Measurements from ENCODE around the gene VPS4B.
A peak's percentile ranks its signal among the peaks of the same experiment; 100 is the strongest.

VPS4B gene

DNA sequence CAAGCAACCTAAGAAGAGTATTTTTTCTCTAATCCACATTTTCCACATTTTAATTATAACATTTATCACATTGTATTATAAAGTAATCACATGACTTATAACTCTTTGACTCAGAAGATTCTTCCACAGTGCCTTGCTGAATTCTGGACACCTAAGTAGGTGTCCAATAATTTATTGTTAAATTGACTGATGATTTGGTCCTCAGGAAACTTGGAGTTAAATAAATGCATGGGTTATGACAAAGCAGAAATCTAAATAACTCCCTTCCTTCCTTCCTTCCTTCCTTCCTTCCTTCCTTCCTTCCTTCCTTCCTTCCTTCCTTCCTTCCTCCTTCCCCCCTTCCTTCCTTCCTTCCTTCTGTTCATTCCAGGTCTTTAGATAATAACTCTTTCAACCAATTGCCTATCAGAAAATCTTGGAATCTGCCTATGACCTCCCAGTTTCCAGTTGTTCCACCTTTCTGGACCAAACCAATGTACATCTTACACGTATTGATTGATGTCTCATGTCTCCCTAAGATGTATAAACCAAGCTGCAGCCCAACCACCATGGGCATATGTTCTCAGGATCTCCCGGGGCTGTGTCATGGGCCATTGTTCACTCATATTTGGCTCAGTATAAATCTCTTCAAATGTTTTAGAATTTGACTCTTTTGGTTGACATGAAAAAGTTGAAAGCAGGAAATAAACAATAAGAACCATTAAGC, 44.8 kb downstream of the VPS4B start:
- ChIA-PET CTCF (interaction anchor here (1.9 to 2.6 kb wide), 2 partner anchors 9 to 62 kb away, joined by 4 to 7 read pairs; no protein-coding TSS in a partner anchor), POLR2A (interaction anchor here (1.2 kb wide), 1 partner anchor 36 kb away, joined by 3 read pairs; no protein-coding TSS in a partner anchor)
- no peak for DNase-seq
- H3K4me3 ChIP-seq (ENCODE audit: control insufficient read depth in 1 of 7, extremely low read depth in 1 of 7, insufficient read depth in 4 of 7, low read depth in 2 of 7, low read length in 6 of 7) = no peak overlapping the region
- H3K4me1 ChIP-seq (ENCODE audit: control extremely low read depth in 1 of 4, control insufficient read depth in 4 of 4, insufficient read depth in 4 of 4, low read length in 3 of 4) = peaks cover 0 to 5% (median 0%) of the 10 kb centered on the region in 4 experiments
- H3K27ac ChIP-seq (ENCODE audit: insufficient read depth in 1 of 2, low read depth in 1 of 2, low read length in 2 of 2, poor library complexity in 1 of 2, severe bottlenecking in 2 of 2) = no peak overlapping the region
- H3K36me3 ChIP-seq (ENCODE audit: control insufficient read depth in 4 of 4, insufficient read depth in 4 of 4, low read length in 3 of 4) = no peaks in the 10 kb centered on the region
- H3K9me3 ChIP-seq (ENCODE audit: control extremely low read depth in 1 of 5, control insufficient read depth in 4 of 5, insufficient read depth in 2 of 5, low read depth in 1 of 5, low read length in 4 of 5) = peaks cover 0 to 7% (median 3%) of the 10 kb centered on the region in 5 experiments
- WGBS (ENCODE audit: insufficient coverage) = 100% methylated on average over 1 of the region's 2 CpGs
- H3K27me3 ChIP-seq (replicated peaks in 2 of 5; ENCODE audit: control insufficient read depth in 4 of 5, insufficient read depth in 5 of 5, low read length in 4 of 5) = no peaks in the 10 kb centered on the region

DNA sequence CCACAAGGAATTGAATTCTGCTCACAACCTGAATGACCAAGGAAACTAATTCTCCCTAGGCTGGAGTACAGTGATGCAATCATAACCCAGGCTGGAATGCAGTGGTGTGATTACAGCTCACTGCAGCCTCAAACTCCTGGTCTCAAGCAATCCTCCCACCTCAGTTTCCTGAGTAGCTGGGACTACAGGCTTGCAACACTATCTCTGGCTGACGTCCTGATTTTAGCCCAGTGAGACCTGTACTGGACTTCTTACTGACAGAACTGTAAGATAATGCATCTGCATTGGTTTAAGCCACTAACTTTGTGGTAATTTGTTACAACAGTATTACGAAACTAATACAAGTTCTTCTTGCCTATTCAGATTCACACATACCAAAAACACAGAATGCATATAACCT, 45.7 kb downstream of the VPS4B start:
- WGBS (ENCODE audit: insufficient coverage) = 83% methylated on average over 1 of the region's 2 CpGs

DNA sequence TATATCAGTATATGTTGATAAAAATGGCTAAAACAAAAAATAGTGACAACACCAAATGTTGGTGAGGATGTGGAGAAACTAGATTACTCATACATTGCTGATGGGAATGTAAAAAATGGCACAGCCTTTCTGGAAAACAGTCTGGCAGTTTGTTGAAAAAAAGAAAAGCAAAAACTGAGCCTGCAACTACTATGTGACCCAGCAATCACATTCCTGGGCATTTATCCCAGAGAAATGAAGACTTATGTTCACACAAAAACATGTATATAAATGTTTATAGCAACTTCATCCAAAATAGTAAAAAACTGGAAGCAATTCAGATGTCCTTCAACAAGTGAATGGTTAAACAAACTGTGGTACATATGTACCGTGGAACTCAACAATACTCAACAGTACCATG, 47.7 kb downstream of the VPS4B start:
- H3K36me3 ChIP-seq (ENCODE audit: control insufficient read depth in 4 of 4, insufficient read depth in 4 of 4, low read length in 3 of 4) = no peaks in the 10 kb centered on the region
- CTCF ChIA-PET = interaction anchor here (0.6 to 1.0 kb wide), 2 partner anchors 20 to 125 kb away, joined by 3 read pairs; no protein-coding TSS in a partner anchor
- H3K4me1 ChIP-seq (ENCODE audit: control extremely low read depth in 1 of 4, control insufficient read depth in 4 of 4, insufficient read depth in 4 of 4, low read length in 3 of 4) = peaks cover 0 to 5% (median 0%) of the 10 kb centered on the region in 4 experiments
- WGBS (ENCODE audit: insufficient coverage) = no CpG with 5 or more reads among the region's 1 CpG
- no peak for DNase-seq
- no peaks in the 10 kb centered on the region for H3K27me3 ChIP-seq (replicated peaks in 2 of 5; ENCODE audit: control insufficient read depth in 4 of 5, insufficient read depth in 5 of 5, low read length in 4 of 5)
- peaks cover 0 to 7% (median 3%) of the 10 kb centered on the region in 5 experiments for H3K9me3 ChIP-seq (ENCODE audit: control extremely low read depth in 1 of 5, control insufficient read depth in 4 of 5, insufficient read depth in 2 of 5, low read depth in 1 of 5, low read length in 4 of 5)
- H3K27ac ChIP-seq (ENCODE audit: insufficient read depth in 1 of 2, low read depth in 1 of 2, low read length in 2 of 2, poor library complexity in 1 of 2, severe bottlenecking in 2 of 2) = no peak overlapping the region
- POLR2A ChIA-PET = no interaction called here
- no peak overlapping the region for H3K4me3 ChIP-seq (ENCODE audit: control insufficient read depth in 1 of 7, extremely low read depth in 1 of 7, insufficient read depth in 4 of 7, low read depth in 2 of 7, low read length in 6 of 7)

More for the DNA sequence above, 45.7 kb downstream of the VPS4B start:
- Histone ChIP-seq H3K4me3 (ENCODE audit: control insufficient read depth in 1 of 7, extremely low read depth in 1 of 7, insufficient read depth in 4 of 7, low read depth in 2 of 7, low read length in 6 of 7) (no peak overlapping the region), H3K36me3 (ENCODE audit: control insufficient read depth in 4 of 4, insufficient read depth in 4 of 4, low read length in 3 of 4) (no peaks in the 10 kb centered on the region), H3K4me1 (ENCODE audit: control extremely low read depth in 1 of 4, control insufficient read depth in 4 of 4, insufficient read depth in 4 of 4, low read length in 3 of 4) (peaks cover 0 to 5% (median 0%) of the 10 kb centered on the region in 4 experiments), H3K9me3 (ENCODE audit: control extremely low read depth in 1 of 5, control insufficient read depth in 4 of 5, insufficient read depth in 2 of 5, low read depth in 1 of 5, low read length in 4 of 5) (peaks cover 0 to 7% (median 3%) of the 10 kb centered on the region in 5 experiments), H3K27me3 (replicated peaks in 2 of 5; ENCODE audit: control insufficient read depth in 4 of 5, insufficient read depth in 5 of 5, low read length in 4 of 5) (no peaks in the 10 kb centered on the region), H3K27ac (ENCODE audit: insufficient read depth in 1 of 2, low read depth in 1 of 2, low read length in 2 of 2, poor library complexity in 1 of 2, severe bottlenecking in 2 of 2) (no peak overlapping the region)
- no peak for DNase-seq
- ChIA-PET POLR2A (no interaction called here), CTCF (interaction anchor here (1.9 to 2.6 kb wide), 2 partner anchors 8 to 63 kb away, joined by 4 to 7 read pairs; no protein-coding TSS in a partner anchor)

DNA sequence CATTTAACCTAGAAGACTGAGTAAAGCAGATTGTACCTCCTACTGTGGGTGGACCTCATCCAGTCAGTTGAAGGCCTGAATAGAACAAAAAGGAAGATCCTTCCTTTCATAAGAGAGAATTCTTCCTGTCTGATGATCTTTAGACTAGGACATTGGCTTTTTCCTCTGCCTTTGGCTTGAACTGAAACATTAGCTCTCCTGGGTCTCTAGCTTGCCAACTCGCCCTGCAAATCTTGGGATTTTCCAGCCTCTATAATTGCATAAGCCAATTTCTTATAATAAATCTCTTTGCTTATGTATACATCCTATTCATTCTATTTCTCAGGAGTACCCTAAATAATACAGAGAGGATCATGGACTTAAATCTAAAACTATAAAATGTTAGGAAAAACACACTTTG, 49.1 kb downstream of the VPS4B start:
- Histone ChIP-seq H3K4me1 (ENCODE audit: control extremely low read depth in 1 of 4, control insufficient read depth in 4 of 4, insufficient read depth in 4 of 4, low read length in 3 of 4) (peaks cover 0 to 9% (median 1%) of the 10 kb centered on the region in 4 experiments), H3K9me3 (ENCODE audit: control extremely low read depth in 1 of 5, control insufficient read depth in 4 of 5, insufficient read depth in 2 of 5, low read depth in 1 of 5, low read length in 4 of 5) (peaks cover 0 to 11% (median 8%) of the 10 kb centered on the region in 5 experiments), H3K27me3 (replicated peaks in 2 of 5; ENCODE audit: control insufficient read depth in 4 of 5, insufficient read depth in 5 of 5, low read length in 4 of 5) (no peaks in the 10 kb centered on the region), H3K4me3 (ENCODE audit: control insufficient read depth in 1 of 7, extremely low read depth in 1 of 7, insufficient read depth in 4 of 7, low read depth in 2 of 7, low read length in 6 of 7) (no peak overlapping the region), H3K36me3 (ENCODE audit: control insufficient read depth in 4 of 4, insufficient read depth in 4 of 4, low read length in 3 of 4) (peaks cover 0 to 3% (median 0%) of the 10 kb centered on the region in 4 experiments), H3K27ac (ENCODE audit: insufficient read depth in 1 of 2, low read depth in 1 of 2, low read length in 2 of 2, poor library complexity in 1 of 2, severe bottlenecking in 2 of 2) (no peak overlapping the region)
- 100% methylated on average over 1 of the region's 1 CpG for WGBS (ENCODE audit: insufficient coverage)
- POLR2A ChIA-PET = no interaction called here
- CTCF ChIA-PET = no interaction called here
- DNase-seq = no peak

DNA sequence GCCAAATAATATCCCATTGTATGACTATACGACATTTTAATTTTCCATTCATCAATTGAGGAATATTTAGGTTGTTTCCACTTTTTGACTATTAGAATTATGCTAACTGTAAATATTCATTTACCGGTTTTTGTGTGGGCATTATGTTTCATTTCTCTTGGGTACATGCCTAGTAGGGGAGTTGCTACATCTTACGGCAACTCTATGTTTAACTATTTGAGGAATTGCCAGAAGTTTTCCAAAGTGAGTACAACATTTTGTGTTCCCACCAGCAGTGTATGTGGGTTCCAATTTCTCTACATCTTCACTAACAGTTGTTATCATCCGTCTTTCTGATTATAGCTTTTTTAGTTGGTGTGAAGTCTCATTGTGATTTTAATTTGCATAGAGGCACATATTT, 53.7 kb downstream of the VPS4B start:
- peaks cover 5 to 26% (median 20%) of the 10 kb centered on the region in 4 experiments for H3K4me1 ChIP-seq (ENCODE audit: control extremely low read depth in 1 of 4, control insufficient read depth in 4 of 4, insufficient read depth in 4 of 4, low read length in 3 of 4)
- no peak for DNase-seq
- H3K9me3 ChIP-seq (ENCODE audit: control extremely low read depth in 1 of 5, control insufficient read depth in 4 of 5, insufficient read depth in 2 of 5, low read depth in 1 of 5, low read length in 4 of 5) = peaks cover 0 to 7% (median 5%) of the 10 kb centered on the region in 5 experiments
- ChIA-PET CTCF (interaction anchor here (1.3 to 1.8 kb wide), 2 partner anchors 8 to 43 kb away, joined by 3 to 4 read pairs; no protein-coding TSS in a partner anchor), POLR2A (no interaction called here)
- 100% methylated on average over 1 of the region's 4 CpGs for WGBS (ENCODE audit: insufficient coverage)
- peak overlapping the region in 3 of 7 experiments; percentile 3 to 99 (median 92) for H3K4me3 ChIP-seq (ENCODE audit: control insufficient read depth in 1 of 7, extremely low read depth in 1 of 7, insufficient read depth in 4 of 7, low read depth in 2 of 7, low read length in 6 of 7)
- no peaks in the 10 kb centered on the region for H3K27me3 ChIP-seq (replicated peaks in 2 of 5; ENCODE audit: control insufficient read depth in 4 of 5, insufficient read depth in 5 of 5, low read length in 4 of 5)
- H3K27ac ChIP-seq (ENCODE audit: insufficient read depth in 1 of 2, low read depth in 1 of 2, low read length in 2 of 2, poor library complexity in 1 of 2, severe bottlenecking in 2 of 2) = no peak overlapping the region
- H3K36me3 ChIP-seq (ENCODE audit: control insufficient read depth in 4 of 4, insufficient read depth in 4 of 4, low read length in 3 of 4) = peaks cover 0 to 6% (median 0%) of the 10 kb centered on the region in 4 experiments

DNA sequence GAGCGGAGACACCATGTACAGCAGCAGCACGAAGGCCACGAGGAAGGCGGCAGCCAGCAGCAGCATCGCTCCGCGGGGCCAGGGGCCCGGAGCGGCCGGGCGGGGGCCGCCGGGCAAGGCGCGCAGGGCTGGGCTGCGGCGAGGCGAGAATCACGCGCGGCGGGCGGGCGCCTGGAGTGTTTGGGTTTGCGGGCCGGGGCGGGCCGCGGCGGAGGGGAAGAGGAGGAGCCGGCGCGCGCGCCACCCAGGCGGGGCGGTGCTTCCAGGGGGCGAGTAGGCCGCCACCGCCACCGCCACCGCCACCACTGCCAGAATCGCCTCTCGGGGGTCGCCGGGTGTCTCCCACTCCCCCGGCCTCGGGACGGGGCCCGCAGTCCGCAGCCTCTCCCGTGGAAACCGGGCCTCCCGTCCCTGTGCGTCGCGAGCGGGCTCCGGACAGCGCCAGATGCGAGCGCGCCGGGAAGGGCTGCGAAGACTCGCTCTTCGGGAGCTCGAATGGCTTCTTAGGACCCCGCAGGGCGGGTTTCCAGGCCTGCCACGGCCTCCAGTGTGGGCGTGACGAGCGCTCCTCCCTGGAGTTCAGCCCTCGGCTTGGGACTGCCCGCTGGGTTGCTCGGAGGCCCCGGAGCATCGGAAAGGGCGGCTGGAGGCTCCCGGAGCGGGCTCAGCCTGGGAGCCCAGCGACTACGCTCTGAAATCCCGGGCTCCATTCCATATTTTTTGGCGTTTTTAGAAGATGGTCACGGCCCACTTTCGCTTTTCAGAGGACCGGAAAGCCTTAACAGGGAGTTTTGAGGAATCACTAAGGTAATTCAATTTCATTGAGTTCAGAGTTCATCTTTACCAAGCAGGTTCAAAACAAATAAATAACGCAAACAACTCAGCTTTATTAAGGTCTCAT, 55.0 kb downstream of the VPS4B start, which contains the start of gene KDSR:
Gene KDSR, minus strand, starts transcription at position 154 of the 901 bp plus-strand sequence. Its CDS starts 88 bp downstream, at position 66.
- Histone ChIP-seq H3K4me3 (ENCODE audit: control insufficient read depth in 1 of 7, extremely low read depth in 1 of 7, insufficient read depth in 4 of 7, low read depth in 2 of 7, low read length in 6 of 7) (peak within 1 kb of the TSS; percentile 74 to 99 (median 92)), H3K27me3 (replicated peaks in 2 of 5; ENCODE audit: control insufficient read depth in 4 of 5, insufficient read depth in 5 of 5, low read length in 4 of 5) (no peaks in the 10 kb centered on the region), H3K9me3 (ENCODE audit: control extremely low read depth in 1 of 5, control insufficient read depth in 4 of 5, insufficient read depth in 2 of 5, low read depth in 1 of 5, low read length in 4 of 5) (peaks cover 0 to 7% (median 5%) of the 10 kb centered on the region in 5 experiments), H3K27ac (ENCODE audit: insufficient read depth in 1 of 2, low read depth in 1 of 2, low read length in 2 of 2, poor library complexity in 1 of 2, severe bottlenecking in 2 of 2) (peak within 1 kb of the TSS; percentile 72 to 84), H3K36me3 (ENCODE audit: control insufficient read depth in 4 of 4, insufficient read depth in 4 of 4, low read length in 3 of 4) (peaks cover 0 to 11% (median 2%) of the 10 kb centered on the region in 4 experiments), H3K4me1 (ENCODE audit: control extremely low read depth in 1 of 4, control insufficient read depth in 4 of 4, insufficient read depth in 4 of 4, low read length in 3 of 4) (peaks cover 5 to 26% (median 20%) of the 10 kb centered on the region in 4 experiments)
- peak; percentile 97 to 98 (median 98) for DNase-seq
- POLR2A ChIA-PET = interaction anchor here (1.0 kb wide), 2 partner anchors 13 to 65 kb away, joined by 3 to 6 read pairs; no protein-coding TSS in a partner anchor
- under 1% methylated on average over 79 of the region's 90 CpGs for WGBS (ENCODE audit: insufficient coverage)
- CTCF ChIA-PET = interaction anchor here (1.8 kb wide), 1 partner anchor 10 kb away, joined by 4 read pairs; no protein-coding TSS in a partner anchor

Data from common myeloid progenitor, CD34-positive (primary cell).